ENCODE measurements around the gene CCR9.

- TF ChIP-seq CTCF (IDR thresholded peaks at IDR 0.05) = no peak
- no peak for TF ChIP-seq POLR2AphosphoS5 (IDR thresholded peaks at IDR 0.05)
- no peak for TF ChIP-seq EP300 (IDR thresholded peaks at IDR 0.05)
Observed at GRCh38 chr3:45936261-45936660, 49.9 kb downstream of the CCR9 start.

Data from stomach (tissue), 4 donors.